ENCODE data around the gene BMS1.
"Not testable (repeated sequence)": the region's sequence is repeated elsewhere in the genome, so short reads cannot be mapped to it uniquely, and the experiment has no call there.

The BMS1 gene
- 138 to 306 reads per million in 2 experiments for total RNA-seq

GRCh38 chr10:42782446-42783180, at the start of gene BMS1:
TSS of gene BMS1 (plus strand) at chr10:42782795. CDS start at chr10:42784395, 1,600 bp downstream.
- DNase-seq (ENCODE audit: low read depth) = peak; percentile 76

- DNase-seq (ENCODE audit: low read depth) = no peak
Measured at GRCh38 chr10:42734536-42734935, 48.1 kb upstream of the BMS1 start.

- no peak for DNase-seq (ENCODE audit: low read depth)
Measured at GRCh38 chr10:42738679-42739078, 43.9 kb upstream of the BMS1 start.

- DNase-seq (ENCODE audit: low read depth) = not testable (repeated sequence)
Measured at GRCh38 chr10:42741536-42741935, 41.1 kb upstream of the BMS1 start.

- DNase-seq (ENCODE audit: low read depth) = no peak
Measured at GRCh38 chr10:42743697-42744096, 38.9 kb upstream of the BMS1 start.

- no peak for DNase-seq (ENCODE audit: low read depth)
Measured at GRCh38 chr10:42744134-42744701, 38.4 kb upstream of the BMS1 start.

GRCh38 chr10:42753126-42753506, 29.5 kb upstream of the BMS1 start:
- DNase-seq (ENCODE audit: low read depth) = peak; percentile 49

- DNase-seq (ENCODE audit: low read depth) = no peak
Measured at GRCh38 chr10:42753507-42754154, 29.0 kb upstream of the BMS1 start.

GRCh38 chr10:42754155-42755027, 28.2 kb upstream of the BMS1 start:
- peak; percentile 11 for DNase-seq (ENCODE audit: low read depth)

- no peak for DNase-seq (ENCODE audit: low read depth)
Measured at GRCh38 chr10:42755028-42755451, 27.6 kb upstream of the BMS1 start.

GRCh38 chr10:42755556-42756093, 27.0 kb upstream of the BMS1 start:
- no peak for DNase-seq (ENCODE audit: low read depth)

- DNase-seq (ENCODE audit: low read depth) = no peak
Measured at GRCh38 chr10:42767906-42768305, 14.7 kb upstream of the BMS1 start.

- DNase-seq (ENCODE audit: low read depth) = no peak
Measured at GRCh38 chr10:42768581-42769152, 13.9 kb upstream of the BMS1 start.

- DNase-seq (ENCODE audit: low read depth) = no peak
Measured at GRCh38 chr10:42769173-42769572, 13.4 kb upstream of the BMS1 start.

GRCh38 chr10:42769673-42770072, 12.9 kb upstream of the BMS1 start:
- DNase-seq (ENCODE audit: low read depth) = no peak

GRCh38 chr10:42776681-42777080, 5.9 kb upstream of the BMS1 start:
- no peak for DNase-seq (ENCODE audit: low read depth)

- no peak for DNase-seq (ENCODE audit: low read depth)
Measured at GRCh38 chr10:42780456-42780855, 2.1 kb upstream of the BMS1 start.

- no peak for DNase-seq (ENCODE audit: low read depth)
Measured at GRCh38 chr10:42781893-42782445, 626 bp upstream of the BMS1 start.

GRCh38 chr10:42783181-42783549, 570 bp downstream of the BMS1 start:
- DNase-seq (ENCODE audit: low read depth) = no peak

- DNase-seq (ENCODE audit: low read depth) = no peak
Measured at GRCh38 chr10:42785759-42786158, 3.2 kb downstream of the BMS1 start.

- DNase-seq (ENCODE audit: low read depth) = no peak
Measured at GRCh38 chr10:42790835-42791234, 8.2 kb downstream of the BMS1 start.
